Middle frontal gyrus (tissue), 1 donor: ENCODE data around the gene DUS2.
"Not testable (repeated sequence)": the region's sequence is repeated elsewhere in the genome, so short reads cannot be mapped to it uniquely, and the experiment has no call there.

Source experiments
- DNase-seq: peaks from one replicate; pipeline ENCODE4 v3.0.0-alpha.2; 2015; ENCODE audit warnings: low spot score; ENCODE audit errors: extremely low spot score

DUS2 gene

GRCh38 chr16:68091380-68092261, 68.5 kb downstream of the DUS2 start:
- no peak for DNase-seq

- DNase-seq, result not testable (repeated sequence)
Measured at GRCh38 chr16:68092275-68092674, 69.2 kb downstream of the DUS2 start.

- no peak for DNase-seq
Measured at GRCh38 chr16:68093816-68094613, 70.9 kb downstream of the DUS2 start.

- DNase-seq, result no peak
Measured at GRCh38 chr16:68094614-68094934, 71.5 kb downstream of the DUS2 start.

GRCh38 chr16:68096491-68096890, 73.4 kb downstream of the DUS2 start:
- no peak for DNase-seq

GRCh38 chr16:68097088-68097487, 74.0 kb downstream of the DUS2 start:
- DNase-seq, result no peak

- DNase-seq, result no peak
Measured at GRCh38 chr16:68097895-68098294, 74.8 kb downstream of the DUS2 start.

GRCh38 chr16:68100488-68100887, 77.4 kb downstream of the DUS2 start:
- DNase-seq, result no peak

- DNase-seq, result no peak
Measured at GRCh38 chr16:68105611-68106010, 82.5 kb downstream of the DUS2 start.

GRCh38 chr16:68107230-68107928, 84.3 kb downstream of the DUS2 start:
- DNase-seq, result not testable (repeated sequence)

GRCh38 chr16:68109156-68109555, 86.1 kb downstream of the DUS2 start:
- not testable (repeated sequence) for DNase-seq

GRCh38 chr16:68110611-68111010, 87.5 kb downstream of the DUS2 start:
- DNase-seq, result not testable (repeated sequence)

GRCh38 chr16:68111379-68111778, 88.3 kb downstream of the DUS2 start:
- DNase-seq, result no peak

- no peak for DNase-seq
Measured at GRCh38 chr16:68113059-68113761, 90.1 kb downstream of the DUS2 start.

- no peak for DNase-seq
Measured at GRCh38 chr16:68113765-68114240, 90.7 kb downstream of the DUS2 start.

GRCh38 chr16:68114939-68115338, 91.9 kb downstream of the DUS2 start:
- not testable (repeated sequence) for DNase-seq

GRCh38 chr16:68115851-68116250, 92.8 kb downstream of the DUS2 start:
- no peak for DNase-seq

GRCh38 chr16:68116256-68116867, 93.3 kb downstream of the DUS2 start:
- DNase-seq, result no peak

GRCh38 chr16:68117884-68118283, 94.8 kb downstream of the DUS2 start:
- DNase-seq, result no peak

GRCh38 chr16:68118954-68119353, 95.9 kb downstream of the DUS2 start:
- DNase-seq, result not testable (repeated sequence)

- not testable (repeated sequence) for DNase-seq
Measured at GRCh38 chr16:68120496-68120895, 97.4 kb downstream of the DUS2 start.
